IMR-90 (cell line): ENCODE results near the gene GNL3. TPM values are rescaled to one million over a fixed set of nuclear protein-coding genes. Genes with fewer than 3 reads are reported as not detected.

Experiments
- ATAC-seq: fragments of 200-7000 bp; cut with Tn5 transposase; 2 replicates; pipeline ENCODE4 v1.9.1; 2020; ENCODE audit warnings: low read depth, mild to moderate bottlenecking, moderate library complexity
- BruUV-seq: library from RNA; stranded (reverse); fragments of 400-500 nt; replicated peaks from 2 replicates; lab custom pipeline; 2021; lab: Mats Ljungman, UMichigan
- CTCF ChIA-PET: fragments of 300-600 bp; formaldehyde crosslinking; extraction: SDS; loops from one replicate; lab custom pipeline; 2021; ENCODE audit warnings: antibody characterized with exemption; lab: Yijun Ruan, JAX
- POLR2A ChIA-PET: fragments of 300-600 bp; sonication (Branson Sonifier 250); formaldehyde crosslinking; loops from one replicate; lab custom pipeline; 2022; ENCODE audit warnings: antibody characterized with exemption; ENCODE audit not compliant: unreplicated experiment; lab: Charles Lee
- DNase-seq: peaks from one replicate; pipeline ENCODE4 v3.0.0; 2013
- H2AFZ ChIP-seq: replicated peaks from 2 replicates; pipeline ENCODE3; 2013; ENCODE audit warnings: low read length, mild to moderate bottlenecking; ENCODE audit not compliant: poor library complexity
- H2AK5ac ChIP-seq: 2 replicates; pipeline ENCODE4 v1.6.1; 2013; ENCODE audit warnings: low read depth, low read length, inconsistent platforms
- H2AK9ac ChIP-seq: replicated peaks from 2 replicates; pipeline ENCODE3; 2013; ENCODE audit warnings: mild to moderate bottlenecking, low read depth, low read length, moderate library complexity; ENCODE audit not compliant: poor library complexity
- H2BK120ac ChIP-seq: 2 replicates; pipeline ENCODE4 v1.6.1; 2013; ENCODE audit warnings: low read depth, low read length, inconsistent platforms
- H2BK15ac ChIP-seq: 3 replicates; pipeline ENCODE4 v1.6.1; 2013; ENCODE audit warnings: low read depth, low read length, inconsistent platforms
- H2BK20ac ChIP-seq: 2 replicates; pipeline ENCODE4 v1.6.1; 2013; ENCODE audit warnings: low read depth, mild to moderate bottlenecking, inconsistent platforms, low read length, moderate library complexity
- H2BK5ac ChIP-seq: 2 replicates; pipeline ENCODE4 v1.6.1; 2013; ENCODE audit warnings: mild to moderate bottlenecking, low read depth, low read length, inconsistent platforms; ENCODE audit not compliant: poor library complexity, severe bottlenecking
- H3K14ac ChIP-seq: replicated peaks from 2 replicates; pipeline ENCODE4 v1.6.1; 2013; ENCODE audit warnings: low read depth, low read length, inconsistent platforms
- H3K18ac ChIP-seq: 2 replicates; pipeline ENCODE4 v1.6.1; 2013; ENCODE audit warnings: low read depth, low read length, control low read depth
- H3K23ac ChIP-seq: 2 replicates; pipeline ENCODE4 v1.6.1; 2013; ENCODE audit warnings: low read depth, low read length, inconsistent platforms
- H3K27ac ChIP-seq: 2 replicates; pipeline ENCODE4 v1.5.1; 2013; ENCODE audit warnings: mild to moderate bottlenecking, control low read depth, low read length; ENCODE audit not compliant: insufficient read depth
- H3K27me3 ChIP-seq: 2 replicates; pipeline ENCODE4 v1.6.1; 2013; ENCODE audit warnings: low read length; ENCODE audit not compliant: control insufficient read depth, insufficient read depth
- H3K36me3 ChIP-seq: 2 replicates; pipeline ENCODE4 v1.6.1; 2013; ENCODE audit warnings: low read length, mixed read lengths; ENCODE audit not compliant: control insufficient read depth, insufficient read depth
- H3K4ac ChIP-seq: 2 replicates; pipeline ENCODE4 v1.6.1; 2013; ENCODE audit warnings: low read depth, low read length, inconsistent platforms
- H3K4me1 ChIP-seq: 2 replicates; pipeline ENCODE4 v1.6.1; 2013; ENCODE audit warnings: low read length, mixed read lengths; ENCODE audit not compliant: control insufficient read depth, insufficient read depth
- H3K4me2 ChIP-seq: 2 replicates; pipeline ENCODE4 v1.6.1; 2013; ENCODE audit warnings: low read depth, mild to moderate bottlenecking, control low read depth, low read length, moderate library complexity
- H3K4me3 ChIP-seq: 2 replicates; pipeline ENCODE4 v1.5.1; 2013; ENCODE audit warnings: low read depth, mild to moderate bottlenecking, control low read depth, low read length, moderate library complexity; ENCODE audit not compliant: insufficient read depth
- H3K56ac ChIP-seq: 2 replicates; pipeline ENCODE4 v1.6.1; 2013; ENCODE audit warnings: low read length, inconsistent platforms; ENCODE audit not compliant: insufficient read depth; ENCODE audit errors: extremely low read depth
- H3K79me1 ChIP-seq, 2 experiments: 2 replicates each; pipeline ENCODE4 v1.6.1; 2013; ENCODE audit warnings: low read length in 2 of 2, inconsistent platforms in 1 of 2, low read depth in 1 of 2
- H3K9ac ChIP-seq: 2 replicates; pipeline ENCODE4 v1.6.1; 2013; ENCODE audit warnings: low read depth, low read length, control low read depth
- H3K9me1 ChIP-seq: 2 replicates; pipeline ENCODE4 v1.6.1; 2013; ENCODE audit warnings: low read length, inconsistent platforms; ENCODE audit not compliant: insufficient read depth
- H3K9me3 ChIP-seq: 2 replicates; pipeline ENCODE4 v1.6.1; 2013; ENCODE audit warnings: low read length; ENCODE audit not compliant: control insufficient read depth, insufficient read depth
- H4K20me1 ChIP-seq: 2 replicates; pipeline ENCODE4 v1.6.1; 2013; ENCODE audit warnings: low read length, inconsistent platforms; ENCODE audit not compliant: insufficient read depth
- H4K5ac ChIP-seq: 2 replicates; pipeline ENCODE4 v1.6.1; 2013; ENCODE audit warnings: mild to moderate bottlenecking, low read depth, low read length, control low read depth
- H4K8ac ChIP-seq, 2 experiments: 2 replicates each; pipeline ENCODE4 v1.6.1; 2013; ENCODE audit warnings: low read depth in 2 of 2, low read length in 2 of 2, control low read depth in 1 of 2, inconsistent platforms in 1 of 2
- H4K91ac ChIP-seq: 2 replicates; pipeline ENCODE4 v1.6.1; 2013; ENCODE audit warnings: low read depth, low read length, inconsistent platforms; ENCODE audit not compliant: insufficient read depth
- BHLHE40 ChIP-seq: fragments of 150-350 bp; IDR thresholded peaks from 2 replicates; pipeline ENCODE4 v1.6.1; 2016; ENCODE audit warnings: mild to moderate bottlenecking, low read depth, low read length
- CHD1 ChIP-seq: IDR thresholded peaks from 2 replicates; pipeline ENCODE4 v1.6.1; 2012; ENCODE audit warnings: low read depth, low read length, improper control_type of control experiment
- ELK1 ChIP-seq: fragments of 150-350 bp; IDR thresholded peaks from 2 replicates; pipeline ENCODE4 v1.6.1; 2016; ENCODE audit warnings: low read depth, mild to moderate bottlenecking, low read length, moderate library complexity, borderline replicate concordance
- FOS ChIP-seq: fragments of 150-350 bp; IDR thresholded peaks from 2 replicates; pipeline ENCODE4 v1.6.1; 2016; ENCODE audit warnings: low read depth, low read length
- MAFK ChIP-seq: IDR thresholded peaks from 2 replicates; pipeline ENCODE4 v1.6.1; 2012; ENCODE audit warnings: low read depth, low read length, improper control_type of control experiment
- MAZ ChIP-seq: IDR thresholded peaks from 2 replicates; pipeline ENCODE4 v1.6.1; 2012; ENCODE audit warnings: low read depth, mild to moderate bottlenecking, low read length, improper control_type of control experiment, moderate library complexity, borderline replicate concordance
- RCOR1 ChIP-seq: IDR thresholded peaks from 2 replicates; pipeline ENCODE4 v1.6.1; 2012; ENCODE audit warnings: mild to moderate bottlenecking, low read length, improper control_type of control experiment; ENCODE audit not compliant: insufficient replicate concordance
- RFX5 ChIP-seq: IDR thresholded peaks from 2 replicates; pipeline ENCODE4 v1.8.0; 2012; ENCODE audit warnings: low read depth, mild to moderate bottlenecking, low read length, moderate library complexity
- SMC3 ChIP-seq: fragments of 150-350 bp; IDR thresholded peaks from 2 replicates; pipeline ENCODE4 v1.6.1; 2016; ENCODE audit warnings: low read depth, mild to moderate bottlenecking, antibody characterized with exemption, low read length, moderate library complexity
- USF2 ChIP-seq: fragments of 150-350 bp; IDR thresholded peaks from 2 replicates; pipeline ENCODE4 v1.6.1; 2017; ENCODE audit warnings: mild to moderate bottlenecking, antibody characterized with exemption, low read length, low read depth
- WGBS, 2 experiments: methylation state at CpG; one replicate each; pipeline versions ENCODE4 v1.1.5 to v1.1.7; 2013; ENCODE audit warnings: missing lambda C conversion rate in 2 of 2; ENCODE audit not compliant: insufficient read length in 1 of 2; ENCODE audit errors: extremely low coverage in 2 of 2; 5-methylcytosine and 5-hydroxymethylcytosine counted together
- dilution Hi-C: fragments of 300-500 bp; cut with HindIII; formaldehyde crosslinking; loops from one replicate; pipeline ENCODE4 v1.14.3; 2018; ENCODE audit warnings: low sequenced_read_pairs; ENCODE audit not compliant: unreplicated experiment
- in situ Hi-C: fragments of 300-500 bp; cut with MboI; formaldehyde crosslinking; loops from 3 replicates; pipeline ENCODE4 v1.14.3; 2019; ENCODE audit warnings: low sequenced_read_pairs, inconsistent platforms, mixed read lengths
- intact Hi-C: fragments of 100-400 bp; cut with micrococcal nuclease; formaldehyde crosslinking; loops from 2 replicates; pipeline ENCODE4 v1.10.0; 2022
- polyA plus RNA-seq, 3 experiments: library from polyadenylated mRNA; depleted of rRNA; stranded (reverse); fragments of >200 nt; gene quantifications; 2 replicates each; pipeline ENCODE4 v1.2.3, GENCODE V29; 2012; ENCODE audit warnings: low replicate concordance in 1 of 3
- total RNA-seq: library from RNA; depleted of rRNA; stranded (reverse); fragments of >200 nt; gene quantifications from 2 replicates; pipeline ENCODE4 v1.2.3, GENCODE V29; 2012

The GNL3 gene
- total and polyA plus RNA-seq, 2 of the 4 experiments (the other 2 are of a cell fraction), result 66.0 to 90.4 TPM

GRCh38 chr3:52649461-52650210 is 36.2 kb upstream of the GNL3 start (continued):
- TF ChIP-seq USF2, result no peak

- ATAC-seq (peak; percentile 51), DNase-seq (peak; percentile 31)
- peaks cover 40% of the 10 kb centered on the region for H3K36me3 ChIP-seq
- intact Hi-C loops (no loop called here), in situ Hi-C loops (no loop called here), dilution Hi-C loops (no loop called here)
- no peak overlapping the region for H4K91ac ChIP-seq
- peak overlapping the region; percentile 24; the same call in 1 of the 2 replicates for H2BK20ac ChIP-seq
- POLR2A ChIA-PET, result no interaction called here
- H3K18ac ChIP-seq, result peak overlapping the region; percentile 64; the same call in 1 of the 2 replicates
- H3K14ac ChIP-seq, result no peak overlapping the region; the same call in 1 of the 2 replicates
- peaks cover 3 to 33% of the 10 kb centered on the region in 2 experiments for H3K79me1 ChIP-seq
- no peaks in the 10 kb centered on the region for H3K9me3 ChIP-seq
- peak overlapping the region; percentile 26; the same call in 1 of the 2 replicates for H3K4me2 ChIP-seq
- H3K4me1 ChIP-seq, result peaks cover 8% of the 10 kb centered on the region; the same call in 1 of the 2 replicates
- H2AK5ac ChIP-seq, result no peak overlapping the region
- no peak overlapping the region for H2AFZ ChIP-seq
- H4K8ac ChIP-seq, result peak overlapping the region in 1 of 2 experiments; percentile 8; a peak in 1 of 4 replicates
- no peak overlapping the region for H3K9ac ChIP-seq
- no CpG with 5 or more reads among the region's 1 CpG for WGBS, 2 experiments
- H2BK5ac ChIP-seq, result peak overlapping the region; percentile 77
- no peak overlapping the region for H2AK9ac ChIP-seq
- H3K4ac ChIP-seq, result no peak overlapping the region
- H2BK120ac ChIP-seq, result no peak overlapping the region; the same call in 1 of the 2 replicates
- no peak for TF ChIP-seq FOS
- no peak for TF ChIP-seq SMC3
- no peak for TF ChIP-seq RFX5
- no peak for TF ChIP-seq ELK1
- TF ChIP-seq BHLHE40, result no peak
- TF ChIP-seq RCOR1, result no peak
- no peak for TF ChIP-seq MAFK
- TF ChIP-seq CHD1, result no peak
- TF ChIP-seq MAZ, result no peak
- no peak for TF ChIP-seq USF2
- H2BK15ac ChIP-seq, result no peak overlapping the region
- no peak overlapping the region for H3K56ac ChIP-seq
- H3K23ac ChIP-seq, result peak overlapping the region; percentile 38; the same call in 1 of the 2 replicates
- H3K27me3 ChIP-seq, result no peaks in the 10 kb centered on the region
- no peaks in the 10 kb centered on the region for H4K20me1 ChIP-seq
- H3K27ac ChIP-seq, result no peak overlapping the region
- no TSS peak for BruUV-seq
- peaks cover 7% of the 10 kb centered on the region for H3K9me1 ChIP-seq
- H4K5ac ChIP-seq, result no peak overlapping the region; the same call in 1 of the 2 replicates
- CTCF ChIA-PET, result interaction anchor here (1.1 kb wide), 1 partner anchor 22 kb away, joined by 3 read pairs; no protein-coding TSS in a partner anchor
- no peak overlapping the region for H3K4me3 ChIP-seq
Observed at GRCh38 chr3:52650439-52650838, 35.4 kb upstream of the GNL3 start.
